Testis (tissue), 2 donors: ENCODE measurements around the gene KCND3.

Source experiments
- CTCF ChIP-seq, 3 experiments: fragments of 450-650 bp in 2 of 3; fragments of 200-600 bp in 1 of 3; sonication (generic) in 1 of 3; IDR thresholded peaks; one replicate each; pipeline ENCODE4 v1.5.1; 2016 to 2019; ENCODE audit warnings: antibody characterized with exemption in 3 of 3, mild to moderate bottlenecking in 2 of 3, moderate library complexity in 1 of 3
- POLR2A ChIP-seq: fragments of 450-650 bp; IDR thresholded peaks from one replicate; pipeline ENCODE4 v1.6.1; 2017; ENCODE audit warnings: antibody characterized with exemption, mild to moderate bottlenecking, moderate library complexity

DNA sequence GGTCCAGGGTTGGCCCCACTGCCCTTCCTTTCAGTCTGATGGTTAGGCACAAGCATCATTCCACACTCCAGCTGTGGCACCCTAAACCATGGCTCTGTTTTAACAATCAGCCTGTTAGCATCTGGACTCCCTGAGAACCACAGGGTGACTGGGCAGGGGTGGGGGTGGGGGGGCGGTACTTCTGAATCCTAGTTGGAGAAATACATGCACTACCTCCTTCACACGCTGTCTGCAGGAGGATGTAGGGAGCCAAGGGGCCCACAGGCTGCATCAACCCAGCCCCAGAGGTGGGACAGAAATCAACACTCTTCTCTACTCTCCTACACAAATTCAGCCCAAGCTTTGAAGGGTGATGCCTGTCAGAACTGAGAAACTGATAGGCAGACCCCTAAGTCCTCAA lies 209.9 kb downstream of the KCND3 start:
- TF ChIP-seq CTCF (IDR thresholded peaks at IDR 0.05) (no peak), POLR2A (no peak)
